ENCODE data around the gene SLC37A1. TPM values are rescaled to one million over a fixed set of nuclear protein-coding genes. Genes with fewer than 3 reads are reported as not detected.

Gene SLC37A1
- total RNA-seq, 2 experiments from 2014 or later = 12.8 to 14.9 TPM

GRCh38 chr21:42535602-42536171 lies 22.0 kb downstream of the SLC37A1 start:
- CTCF ChIA-PET = interaction anchor here (1.1 to 1.8 kb wide), 5 partner anchors 69 to 225 kb away, joined by 3 to 7 read pairs (median 4); no protein-coding TSS in a partner anchor
- Mint-ChIP-seq H3K27me3 (no peaks in the 10 kb centered on the region), H3K4me1 (ENCODE audit: low read depth) (peaks cover 12% of the 10 kb centered on the region), H3K27ac (no peak overlapping the region), H3K9me3 (no peaks in the 10 kb centered on the region), H3K4me3 (no peak overlapping the region), H3K36me3 (ENCODE audit: low read depth) (no peaks in the 10 kb centered on the region)
- no peak for TF ChIP-seq CTCF (IDR thresholded peaks at IDR 0.05)
- POLR2A ChIA-PET = interaction anchor here (1.0 to 1.4 kb wide), 2 partner anchors 8 to 24 kb away, joined by 3 to 4 read pairs; no protein-coding TSS in a partner anchor
- no peak for ATAC-seq
- intact Hi-C loops (cut with micrococcal nuclease) = no loop called here
- DNase-seq = no peak

GRCh38 chr21:42536601-42537000 lies 22.9 kb downstream of the SLC37A1 start:
- intact Hi-C loops (cut with micrococcal nuclease) = no loop called here
- H3K27me3 Mint-ChIP-seq = no peaks in the 10 kb centered on the region
- H3K36me3 Mint-ChIP-seq (ENCODE audit: low read depth) = peaks cover 2% of the 10 kb centered on the region
- H3K9me3 Mint-ChIP-seq = no peaks in the 10 kb centered on the region
- H3K4me3 Mint-ChIP-seq = no peak overlapping the region
- POLR2A ChIA-PET = interaction anchor here (1.0 to 1.4 kb wide), 3 partner anchors 8 to 25 kb away, joined by 3 to 4 read pairs (median 3); no protein-coding TSS in a partner anchor
- peaks cover 12% of the 10 kb centered on the region for H3K4me1 Mint-ChIP-seq (ENCODE audit: low read depth)
- CTCF ChIA-PET = interaction anchor here (0.8 to 3.5 kb wide), 10 partner anchors 9 to 198 kb away, joined by 3 to 22 read pairs (median 5); partner anchors contain the start of gene RSPH1
- H3K27ac Mint-ChIP-seq = no peak overlapping the region
- ATAC-seq = no peak
- no peak for DNase-seq
- no peak for TF ChIP-seq CTCF (IDR thresholded peaks at IDR 0.05)

DNA sequence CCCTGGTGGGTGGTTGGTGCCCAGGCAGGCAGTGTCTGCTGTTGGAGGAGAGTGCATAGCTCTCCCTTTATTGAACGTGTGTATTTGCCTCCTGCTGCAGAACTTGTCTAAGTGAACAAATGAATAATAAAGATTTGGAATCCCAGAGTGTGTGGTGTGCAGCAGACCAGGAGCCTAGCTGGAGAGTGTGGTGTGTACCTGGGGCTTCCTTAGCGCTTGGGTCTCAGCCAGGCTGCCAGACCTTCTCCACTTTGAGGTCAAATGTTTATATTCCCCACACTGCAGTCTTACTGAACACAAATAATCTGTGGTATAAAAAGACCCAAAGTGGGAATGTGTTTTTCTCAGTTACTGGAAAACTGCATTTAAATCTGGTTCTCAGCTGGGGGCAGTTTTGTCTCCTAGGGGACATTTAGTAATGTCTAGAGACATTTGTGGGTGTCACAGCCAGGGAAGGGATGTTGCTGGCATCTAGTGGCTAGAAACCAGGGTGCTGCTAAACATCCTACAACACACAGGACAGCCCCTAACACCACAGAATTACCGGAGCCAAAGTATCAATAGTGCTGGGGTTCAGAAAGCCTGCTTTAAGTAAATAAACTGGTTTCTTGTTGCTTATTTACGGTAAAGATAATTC lies 23.6 kb downstream of the SLC37A1 start:
- Mint-ChIP-seq H3K36me3 (ENCODE audit: low read depth) (peaks cover 2% of the 10 kb centered on the region), H3K27me3 (no peaks in the 10 kb centered on the region)
- intact Hi-C loops (cut with micrococcal nuclease) = no loop called here

GRCh38 chr21:42538479-42539275 lies 25.0 kb downstream of the SLC37A1 start:
- ATAC-seq = no peak
- intact Hi-C loops (cut with micrococcal nuclease) = no loop called here
- no peak overlapping the region for H3K27ac Mint-ChIP-seq

More for the DNA sequence above, 23.6 kb downstream of the SLC37A1 start:
- Mint-ChIP-seq H3K4me1 (ENCODE audit: low read depth) (peaks cover 12% of the 10 kb centered on the region), H3K27ac (no peak overlapping the region), H3K9me3 (no peaks in the 10 kb centered on the region), H3K4me3 (no peak overlapping the region)
- peak; percentile 87 for ATAC-seq
- CTCF ChIA-PET = interaction anchor here (0.8 to 3.5 kb wide), 10 partner anchors 10 to 199 kb away, joined by 3 to 22 read pairs (median 4); partner anchors contain the start of gene RSPH1
- no peak for TF ChIP-seq CTCF (IDR thresholded peaks at IDR 0.05)
- peak; percentile 55 for DNase-seq
- POLR2A ChIA-PET = interaction anchor here (1.4 kb wide), 2 partner anchors 8 to 10 kb away, joined by 3 read pairs; no protein-coding TSS in a partner anchor

More at GRCh38 chr21:42538479-42539275, 25.0 kb downstream of the SLC37A1 start:
- Mint-ChIP-seq H3K36me3 (ENCODE audit: low read depth) (peaks cover 4% of the 10 kb centered on the region), H3K27me3 (no peaks in the 10 kb centered on the region), H3K4me3 (no peak overlapping the region), H3K4me1 (ENCODE audit: low read depth) (peaks cover 12% of the 10 kb centered on the region), H3K9me3 (no peaks in the 10 kb centered on the region)
- ChIA-PET POLR2A (interaction anchor here (1.2 kb wide), 1 partner anchor 11 kb away, joined by 3 read pairs; no protein-coding TSS in a partner anchor), CTCF (interaction anchor here (0.9 to 3.5 kb wide), 6 partner anchors 10 to 229 kb away, joined by 3 to 22 read pairs (median 4); partner anchors contain the start of gene SLC37A1)
- TF ChIP-seq CTCF (IDR thresholded peaks at IDR 0.05) = no peak
- DNase-seq = no peak
